ENCODE results near the gene WDR77. TPM values are rescaled to one million over a fixed set of nuclear protein-coding genes. Genes with fewer than 3 reads are reported as not detected.

The WDR77 gene
- total and polyA plus RNA-seq, 2 donors (not counting 1 experiment from before 2014, with no cell fraction given): 40.5 to 85.5 TPM

GRCh38 chr1:111446967-111447892 lies 1.8 kb downstream of the WDR77 start:
- peak overlapping the region; percentile 99 for H3K9ac ChIP-seq (ENCODE audit: low read length)
- peak overlapping the region; percentile 94 for H3K4me2 ChIP-seq (replicated peaks; ENCODE audit: low read depth, low read length, poor library complexity, severe bottlenecking)
- 69% methylated on average over 2 of the region's 4 CpGs for WGBS (ENCODE audit: insufficient coverage)
- Mint-ChIP-seq H3K4me1 (peaks cover 56% of the 10 kb centered on the region), H3K9me3 (ENCODE audit: insufficient read depth) (no peaks in the 10 kb centered on the region), H3K27ac (peak overlapping the region; percentile 99), H3K4me3 (peak overlapping the region; percentile 100), H3K27me3 (no peaks in the 10 kb centered on the region)
- no peak for TF ChIP-seq EZH2 (IDR thresholded peaks at IDR 0.05; ENCODE audit: borderline replicate concordance, insufficient read depth, low read depth, low read length, poor library complexity, severe bottlenecking)
- no peak for TF ChIP-seq CTCF (IDR thresholded peaks at IDR 0.05)
- ChIA-PET CTCF (interaction anchor here (1.0 to 3.5 kb wide), 7 partner anchors 10 to 322 kb away, joined by 3 to 20 read pairs (median 9); no protein-coding TSS in a partner anchor), POLR2A (interaction anchor here (1.8 kb wide), 1 partner anchor 24 kb away, joined by 8 read pairs; no protein-coding TSS in a partner anchor)
- no peak overlapping the region for H3K4me3 ChIP-seq (ENCODE audit: control extremely low read depth in 1 of 5, extremely low read depth in 1 of 5, insufficient read depth in 1 of 5, low read depth in 2 of 5, low read length in 4 of 5)
- H3K4me1 ChIP-seq (ENCODE audit: control insufficient read depth in 2 of 2, insufficient read depth in 2 of 2, low read length in 2 of 2): peaks cover 35 to 42% of the 10 kb centered on the region in 2 donors
- no peak for DNase-seq
- no peak for ATAC-seq (ENCODE audit: low read depth)
- H3K27ac ChIP-seq (ENCODE audit: low read length in 2 of 2): peak overlapping the region in 1 of 2 donors; percentile 95
- peaks cover 2 to 51% of the 10 kb centered on the region in 2 experiments for H3K36me3 ChIP-seq (replicated peaks in 1 of 2; ENCODE audit: control extremely low read depth in 1 of 2, control insufficient read depth in 1 of 2, extremely low read depth in 1 of 2, insufficient read depth in 2 of 2, low read length in 1 of 2)
- intact Hi-C loops (cut with micrococcal nuclease): loop anchor here (5.0 to 10.0 kb wide), 2 partner anchors 210 to 1628 kb away; partner anchors contain the start of gene LRIG2
- H3K79me2 ChIP-seq (ENCODE audit: control insufficient read depth, insufficient read depth, low read length): peaks cover 43% of the 10 kb centered on the region
- no peaks in the 10 kb centered on the region for H3K27me3 ChIP-seq (replicated peaks in 1 of 4; ENCODE audit: control extremely low read depth in 1 of 4, control insufficient read depth in 3 of 4, insufficient read depth in 4 of 4, low read length in 3 of 4)
- peaks cover 11% of the 10 kb centered on the region for H4K20me1 ChIP-seq (ENCODE audit: control insufficient read depth, insufficient read depth, low read length, poor library complexity, severe bottlenecking)
- H3K9me3 ChIP-seq (ENCODE audit: control extremely low read depth in 1 of 3, control insufficient read depth in 2 of 3, insufficient read depth in 1 of 3, low read length in 2 of 3): no peaks in the 10 kb centered on the region
- no peak overlapping the region for H2AFZ ChIP-seq (ENCODE audit: insufficient read depth, low read depth, low read length, poor library complexity, severe bottlenecking)
